Muscle layer of duodenum (tissue), 2 donors: ENCODE data around the gene MSI1.

Experiments used
- H3K27ac ChIP-seq: one replicate; pipeline ENCODE4 v1.7.0; 2013; ENCODE audit warnings: mild to moderate bottlenecking, low read length
- H3K27me3 ChIP-seq: one replicate; pipeline ENCODE4 v1.7.0; 2013; ENCODE audit warnings: low read depth, mild to moderate bottlenecking, control low read depth, low read length
- H3K36me3 ChIP-seq, 2 donors: one replicate each; pipeline ENCODE4 v1.7.0; 2013; ENCODE audit warnings: low read length in 2 of 2, control low read depth in 1 of 2, mild to moderate bottlenecking in 1 of 2; ENCODE audit not compliant: insufficient read depth in 2 of 2, control insufficient read depth in 1 of 2
- H3K4me1 ChIP-seq, 2 donors: one replicate each; pipeline ENCODE4 v1.7.0; 2013; ENCODE audit warnings: low read length in 2 of 2, mild to moderate bottlenecking in 2 of 2, control low read depth in 1 of 2, moderate library complexity in 1 of 2; ENCODE audit not compliant: insufficient read depth in 2 of 2, control insufficient read depth in 1 of 2
- H3K4me3 ChIP-seq, 2 donors: one replicate each; pipeline ENCODE4 v1.7.0; 2013; ENCODE audit warnings: low read length in 2 of 2, low read depth in 1 of 2, mild to moderate bottlenecking in 1 of 2
- H3K9me3 ChIP-seq, 2 donors: one replicate each; pipeline ENCODE4 v1.7.0; 2013; ENCODE audit warnings: low read length in 2 of 2, control low read depth in 1 of 2, mild to moderate bottlenecking in 1 of 2; ENCODE audit not compliant: control insufficient read depth in 1 of 2
- donor health status: healthy.

The MSI1 gene

DNA sequence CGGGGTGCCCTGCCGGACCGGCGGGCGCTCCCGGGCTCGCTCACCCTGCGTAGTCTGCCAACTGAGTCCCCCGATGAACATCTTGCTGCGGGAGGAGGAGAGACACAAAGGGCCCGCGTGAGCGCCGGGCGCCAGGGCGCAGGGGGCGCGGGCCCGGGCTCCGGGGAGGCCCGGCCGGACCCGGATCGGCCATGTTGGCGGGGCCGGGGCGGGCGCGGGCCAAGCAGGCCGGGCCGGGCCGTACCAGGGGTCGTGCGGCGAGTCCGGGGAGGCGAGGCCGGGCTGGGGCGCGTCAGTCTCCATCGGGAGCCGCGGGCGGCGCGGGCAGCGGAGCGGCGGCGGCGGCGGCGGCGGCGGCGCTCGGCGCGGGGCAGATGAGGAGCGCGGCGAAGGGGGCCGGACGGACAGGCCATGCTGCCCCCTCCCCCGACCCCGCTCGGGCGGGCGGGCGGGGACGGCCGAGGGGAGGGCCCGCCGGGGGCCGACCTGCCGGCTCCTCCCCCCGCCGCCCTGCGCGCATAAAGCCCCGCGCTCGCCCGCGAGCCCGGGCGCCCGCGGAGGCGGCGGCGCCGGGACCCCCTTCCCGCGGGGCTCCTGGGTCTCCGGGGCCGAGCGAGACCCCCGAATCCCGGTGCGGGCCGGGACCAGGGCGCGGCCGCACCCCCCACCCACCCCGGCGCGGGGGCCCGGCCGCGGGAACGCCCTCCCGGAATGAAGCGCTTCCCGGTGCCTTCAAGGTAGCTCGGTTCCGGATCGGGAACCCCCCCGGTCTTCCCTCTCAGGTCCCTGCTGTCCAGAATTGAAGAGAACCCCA, at the start of gene MSI1:
MSI1 (minus strand) TSS at position 376 of the 814 bp plus-strand sequence; CDS start at position 303, 73 bp downstream.
- H3K9me3 ChIP-seq = no peaks in the 10 kb centered on the region
- no peak within 1 kb of the TSS for H3K27ac ChIP-seq
- peaks cover 0 to 3% of the 10 kb centered on the region in 2 donors for H3K36me3 ChIP-seq
- H3K4me1 ChIP-seq = peaks cover 0 to 34% of the 10 kb centered on the region in 2 donors
- H3K27me3 ChIP-seq = peaks cover 20% of the 10 kb centered on the region
- H3K4me3 ChIP-seq = peak within 1 kb of the TSS; percentile 33 to 61

DNA sequence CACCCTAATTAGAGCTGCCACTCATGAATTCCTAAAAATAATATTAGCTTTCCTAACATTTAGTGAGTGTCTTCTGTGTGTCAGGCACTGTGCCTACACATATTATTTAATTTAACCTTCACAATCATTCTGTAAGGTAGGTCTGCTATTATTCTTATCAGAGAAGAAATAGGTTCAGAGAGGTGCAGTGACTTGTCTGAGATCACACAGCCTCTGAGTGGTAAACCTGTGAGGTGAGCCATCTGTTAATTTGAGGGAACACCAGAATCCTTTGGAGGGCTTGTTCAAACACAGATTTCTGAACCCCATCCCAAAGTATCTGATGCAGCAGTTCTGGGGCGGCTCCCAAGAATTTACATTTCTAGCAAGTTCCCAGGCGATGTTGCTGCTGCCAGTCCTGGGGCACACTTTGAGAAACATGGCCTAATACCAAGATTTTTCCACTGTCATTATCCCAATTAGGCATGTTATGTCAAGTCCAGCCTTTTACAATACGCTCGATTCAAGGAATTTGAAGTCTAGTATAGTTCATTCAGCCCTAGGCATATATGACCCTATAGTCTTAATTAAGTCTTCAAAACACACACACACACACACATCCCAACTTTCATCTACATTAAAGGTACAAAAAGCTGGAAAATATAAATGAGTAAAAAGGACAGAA, 49.1 kb upstream of the MSI1 start:
- H3K9me3 ChIP-seq = no peaks in the 10 kb centered on the region
- H3K4me1 ChIP-seq = no peaks in the 10 kb centered on the region
- no peaks in the 10 kb centered on the region for H3K36me3 ChIP-seq
- no peak overlapping the region for H3K27ac ChIP-seq
- no peaks in the 10 kb centered on the region for H3K27me3 ChIP-seq
- no peak overlapping the region for H3K4me3 ChIP-seq

DNA sequence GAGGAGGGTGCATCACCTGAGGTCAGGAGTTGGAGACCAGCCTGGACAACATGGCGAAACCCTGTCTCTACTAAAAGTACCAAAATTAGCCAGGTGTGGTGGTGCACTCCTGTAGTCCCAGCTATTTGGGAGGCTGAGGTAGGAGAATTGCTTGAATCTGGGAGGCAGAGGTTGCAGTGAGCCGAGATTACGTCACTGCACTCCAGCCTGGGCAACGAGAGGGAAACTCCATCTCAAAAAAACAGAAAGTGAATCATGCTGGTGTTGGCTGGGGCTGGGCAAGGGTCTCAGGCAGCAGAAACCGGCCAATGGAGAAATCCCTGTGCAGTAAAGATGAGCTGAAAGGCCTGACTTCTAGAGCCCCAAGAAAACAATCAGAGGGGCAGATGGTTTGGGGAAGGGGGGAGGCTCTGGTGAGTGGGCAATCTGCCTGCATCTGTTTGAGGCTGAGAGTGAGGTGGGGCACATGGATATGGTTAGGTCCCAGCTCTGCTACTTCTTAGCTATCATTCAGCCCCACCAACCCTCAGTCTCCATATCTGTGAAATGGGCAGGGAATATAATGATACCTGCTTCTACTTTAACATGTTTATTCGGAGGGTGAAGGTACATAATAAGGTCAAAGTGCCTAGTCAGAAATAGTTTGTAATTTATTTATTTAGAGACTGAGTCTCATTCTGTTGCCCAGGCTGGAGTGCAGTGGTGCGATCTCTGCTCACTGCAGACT, 47.7 kb upstream of the MSI1 start:
- Histone ChIP-seq H3K36me3 (no peaks in the 10 kb centered on the region), H3K27me3 (no peaks in the 10 kb centered on the region), H3K4me3 (no peak overlapping the region), H3K9me3 (no peaks in the 10 kb centered on the region), H3K4me1 (no peaks in the 10 kb centered on the region), H3K27ac (no peak overlapping the region)

DNA sequence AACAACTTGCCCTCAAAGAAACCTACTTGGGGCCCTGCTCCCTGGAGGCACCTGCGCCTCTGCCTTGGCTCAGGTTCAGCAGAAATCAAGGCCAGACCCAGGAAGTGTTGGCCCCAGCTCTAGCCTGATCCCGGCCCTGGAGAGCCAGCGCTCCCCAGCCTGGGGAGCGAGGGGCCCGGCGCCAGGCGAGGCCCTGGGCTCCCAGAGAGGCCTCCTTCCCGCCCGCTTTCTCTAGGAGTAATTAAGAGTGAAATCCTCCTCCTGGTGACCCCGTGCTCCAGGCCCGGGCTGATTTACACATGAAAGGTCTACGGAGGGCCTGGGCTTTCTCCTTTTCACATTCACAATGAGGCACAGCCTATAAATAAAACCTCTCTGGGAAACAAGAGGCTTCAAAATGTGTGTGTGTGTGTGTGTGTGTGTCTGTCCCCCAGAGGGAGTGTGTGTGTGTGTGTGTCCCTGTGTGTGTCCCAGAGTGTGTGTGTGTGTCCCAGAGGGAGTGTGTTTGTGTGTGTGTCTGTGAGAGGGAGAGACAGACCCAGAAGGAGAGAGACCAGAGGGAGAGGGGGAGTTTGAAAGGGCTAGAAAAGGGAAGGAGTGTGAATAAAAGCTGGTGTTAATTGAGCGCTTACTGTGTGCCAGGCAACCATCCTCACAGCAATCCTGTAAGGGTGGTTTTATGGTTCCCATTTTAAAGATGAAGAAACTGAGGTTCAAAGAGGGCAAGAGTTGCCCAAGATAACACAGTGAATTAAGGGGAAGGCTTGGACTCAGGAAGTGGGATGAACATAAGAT, 45.1 kb upstream of the MSI1 start:
- no peaks in the 10 kb centered on the region for H3K4me1 ChIP-seq
- no peaks in the 10 kb centered on the region for H3K27me3 ChIP-seq
- H3K9me3 ChIP-seq = no peaks in the 10 kb centered on the region
- no peak overlapping the region for H3K4me3 ChIP-seq
- peak overlapping the region; percentile 3 for H3K27ac ChIP-seq
- H3K36me3 ChIP-seq = no peaks in the 10 kb centered on the region

DNA sequence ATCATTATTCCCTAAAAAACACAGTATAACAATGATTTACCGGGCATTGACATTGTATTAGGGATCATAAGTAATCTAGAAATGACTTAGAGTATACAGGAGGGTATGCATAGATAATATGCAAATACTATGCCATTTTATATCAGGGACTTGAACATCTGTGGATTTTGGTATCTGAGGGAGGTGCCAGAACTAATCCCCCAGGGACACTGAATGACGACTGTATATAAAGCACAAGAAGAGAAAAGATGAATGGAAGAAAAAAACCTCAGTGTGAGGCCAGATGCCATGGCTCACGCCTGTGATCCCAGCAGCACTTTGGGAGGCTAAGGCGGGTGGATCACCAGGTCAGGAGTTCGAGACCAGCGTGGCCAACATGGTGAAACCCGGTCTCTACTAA, 43.5 kb upstream of the MSI1 start:
- Histone ChIP-seq H3K9me3 (no peaks in the 10 kb centered on the region), H3K4me3 (no peak overlapping the region), H3K4me1 (no peaks in the 10 kb centered on the region), H3K36me3 (no peaks in the 10 kb centered on the region), H3K27me3 (no peaks in the 10 kb centered on the region), H3K27ac (no peak overlapping the region)

DNA sequence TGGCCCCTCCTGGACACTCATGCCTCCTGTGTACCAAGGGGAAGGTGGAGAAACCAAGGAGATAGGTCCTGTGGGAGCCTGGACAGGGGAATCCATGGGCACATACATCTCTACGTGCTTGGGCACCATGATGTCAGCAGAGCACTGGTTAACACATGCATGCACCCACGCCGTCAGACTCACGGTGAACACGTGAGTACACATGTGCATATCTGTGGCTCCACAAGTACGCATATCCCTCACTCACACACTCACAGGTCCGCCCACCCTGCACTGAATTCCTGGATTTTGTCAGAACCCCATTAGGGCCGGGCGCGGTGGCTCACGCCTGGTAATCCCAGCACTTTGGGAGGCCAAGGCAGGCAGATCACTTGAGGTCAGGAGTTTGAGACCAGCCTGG, 39.8 kb upstream of the MSI1 start:
- H3K9me3 ChIP-seq = no peaks in the 10 kb centered on the region
- H3K36me3 ChIP-seq = no peaks in the 10 kb centered on the region
- no peaks in the 10 kb centered on the region for H3K27me3 ChIP-seq
- H3K4me3 ChIP-seq = no peak overlapping the region
- no peaks in the 10 kb centered on the region for H3K4me1 ChIP-seq
- no peak overlapping the region for H3K27ac ChIP-seq

DNA sequence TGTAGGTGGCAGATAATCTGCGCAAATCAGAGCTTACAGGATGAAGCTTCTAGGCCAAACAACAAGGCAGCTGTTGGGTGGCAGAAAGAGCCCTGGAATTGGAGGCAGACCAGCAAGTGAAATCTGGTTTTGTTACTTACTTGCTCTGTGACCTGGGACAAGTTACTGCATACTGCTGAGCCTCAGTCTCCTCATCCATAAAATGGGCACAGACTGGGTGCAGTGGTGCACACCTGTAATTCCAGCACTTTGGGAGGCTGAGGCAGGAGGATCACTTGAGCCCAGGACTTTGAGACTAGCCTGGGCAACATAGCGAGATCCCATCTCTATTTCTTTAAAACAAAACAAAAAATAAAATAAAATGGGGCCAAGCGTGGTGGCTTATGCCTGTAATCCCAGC, 37.6 kb upstream of the MSI1 start:
- H3K27ac ChIP-seq = no peak overlapping the region
- H3K27me3 ChIP-seq = no peaks in the 10 kb centered on the region
- no peaks in the 10 kb centered on the region for H3K36me3 ChIP-seq
- no peak overlapping the region for H3K4me3 ChIP-seq
- H3K4me1 ChIP-seq = no peaks in the 10 kb centered on the region
- no peaks in the 10 kb centered on the region for H3K9me3 ChIP-seq

DNA sequence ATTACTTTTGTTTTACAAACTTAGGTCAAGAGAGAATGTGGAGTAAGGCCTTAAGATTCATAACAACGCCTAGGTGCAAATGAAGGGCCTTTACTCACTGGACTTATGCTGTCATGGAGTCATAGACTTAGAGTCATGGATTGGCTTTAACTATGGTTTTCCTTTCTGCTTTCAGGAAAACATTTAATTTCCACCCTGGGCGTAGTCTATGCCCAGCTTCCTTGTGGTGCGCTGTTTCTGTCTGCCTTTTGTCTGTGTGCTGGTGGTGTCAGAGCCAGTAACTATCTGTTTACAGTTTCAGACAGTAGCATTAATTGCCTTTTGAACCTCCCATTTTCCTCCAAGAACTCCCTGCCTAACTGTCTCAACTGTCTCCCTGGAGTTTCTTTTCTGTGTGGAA, 37.1 kb upstream of the MSI1 start:
- Histone ChIP-seq H3K27me3 (no peaks in the 10 kb centered on the region), H3K4me3 (no peak overlapping the region), H3K4me1 (no peaks in the 10 kb centered on the region), H3K36me3 (no peaks in the 10 kb centered on the region), H3K9me3 (no peaks in the 10 kb centered on the region), H3K27ac (no peak overlapping the region)

DNA sequence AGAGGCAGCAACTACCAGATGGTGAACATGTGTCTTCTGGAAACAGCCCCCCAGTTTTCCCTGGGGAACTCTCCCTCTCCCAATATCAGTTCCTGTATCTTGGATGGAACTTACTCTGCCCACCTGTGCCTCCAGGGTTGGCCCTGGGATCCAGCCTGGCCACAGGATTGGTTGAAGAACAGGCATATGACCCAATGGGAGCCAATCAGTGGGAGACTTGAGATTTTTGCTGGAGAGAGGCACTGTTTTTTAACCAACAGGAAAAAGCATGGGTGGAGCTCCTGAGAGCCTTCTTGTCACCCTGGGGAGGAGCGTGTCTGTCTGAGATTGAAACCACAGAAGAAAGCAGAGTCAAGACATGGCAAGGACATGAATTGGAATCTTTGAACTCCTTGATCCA, 35.3 kb upstream of the MSI1 start:
- Histone ChIP-seq H3K27ac (no peak overlapping the region), H3K27me3 (no peaks in the 10 kb centered on the region), H3K4me3 (no peak overlapping the region), H3K4me1 (no peaks in the 10 kb centered on the region), H3K9me3 (no peaks in the 10 kb centered on the region), H3K36me3 (no peaks in the 10 kb centered on the region)

DNA sequence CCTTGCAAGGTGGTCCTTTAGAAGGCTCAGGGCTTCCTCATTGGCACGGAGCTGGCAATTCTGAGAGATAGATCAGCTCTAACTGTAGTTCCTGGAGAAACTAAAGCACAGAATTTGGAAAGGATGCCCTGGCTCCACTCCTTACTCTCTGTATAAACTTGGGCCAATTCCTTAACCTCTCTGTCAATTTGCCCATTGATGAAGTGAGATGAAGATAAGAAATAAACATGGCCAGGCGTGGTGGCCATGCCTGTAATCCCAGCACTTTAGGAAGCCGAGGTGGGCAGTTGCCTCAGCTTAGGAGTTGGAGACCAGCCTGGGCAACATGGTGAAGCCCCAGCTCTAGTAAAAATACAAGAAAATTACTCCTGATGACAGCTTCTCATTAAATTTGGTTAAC, 34.9 kb upstream of the MSI1 start:
- Histone ChIP-seq H3K4me1 (no peaks in the 10 kb centered on the region), H3K27me3 (no peaks in the 10 kb centered on the region), H3K4me3 (no peak overlapping the region), H3K36me3 (no peaks in the 10 kb centered on the region), H3K9me3 (no peaks in the 10 kb centered on the region), H3K27ac (no peak overlapping the region)

DNA sequence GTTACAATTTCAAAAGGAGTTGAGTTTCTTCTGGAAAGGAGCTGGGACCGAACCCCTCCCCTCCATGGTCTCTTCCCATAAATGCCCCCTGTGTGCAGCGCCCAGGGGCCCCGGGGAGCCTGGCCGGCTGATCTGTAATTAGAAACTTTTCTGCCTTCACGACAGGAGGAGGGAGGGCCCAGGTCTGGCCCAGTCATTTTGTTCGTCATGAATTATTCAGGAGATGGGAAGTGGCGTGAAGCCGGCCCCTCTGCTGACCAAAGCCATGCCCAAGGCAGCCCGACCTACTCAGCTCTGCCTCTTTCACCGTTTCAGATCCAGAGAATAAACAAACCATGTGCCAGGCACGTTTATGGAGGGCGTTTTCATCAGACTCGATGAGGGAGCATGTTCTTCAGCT, 33.3 kb upstream of the MSI1 start:
- Histone ChIP-seq H3K27me3 (no peaks in the 10 kb centered on the region), H3K4me3 (no peak overlapping the region), H3K4me1 (no peaks in the 10 kb centered on the region), H3K36me3 (no peaks in the 10 kb centered on the region), H3K9me3 (no peaks in the 10 kb centered on the region), H3K27ac (no peak overlapping the region)
